Choroid plexus epithelial cell (primary cell): ENCODE results near the gene RIT2.

Source experiments
- DNase-seq: peaks from one replicate; pipeline ENCODE4 v3.0.0-alpha.2; 2010; ENCODE audit warnings: low read depth
- H3K4me3 ChIP-seq: 2 replicates; pipeline ENCODE4 v1.5.1; 2011; ENCODE audit warnings: low read depth, mild to moderate bottlenecking, control low read depth, low read length, moderate library complexity
- TF ChIP-seq, protein P1 (sequence below): conservative IDR thresholded peaks from 2 replicates; pipeline ENCODE4 v1.5.1; 2011; ENCODE audit warnings: low read depth, mild to moderate bottlenecking, control low read depth, inconsistent platforms, low read length, moderate library complexity

The RIT2 gene

DNA sequence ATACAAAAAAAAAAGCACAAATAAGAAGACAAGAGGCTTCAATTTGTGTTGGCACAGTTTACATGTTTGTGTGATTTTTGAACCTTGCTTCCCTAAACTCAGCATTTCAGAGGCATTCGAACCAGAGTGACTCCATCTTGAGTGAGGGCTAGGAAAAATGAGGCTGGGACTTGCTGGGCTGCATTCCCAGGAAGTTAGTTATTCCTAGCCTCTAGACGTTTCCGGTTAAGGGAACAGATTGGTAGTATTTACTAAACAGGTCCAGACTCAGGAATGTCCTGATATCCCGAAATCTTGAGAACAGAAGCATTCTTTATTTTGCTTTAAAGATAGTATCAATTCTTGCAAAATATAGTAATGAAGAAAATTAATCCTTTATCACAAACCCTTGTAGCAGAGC lies 46.7 kb downstream of the RIT2 start:
- H3K4me3 ChIP-seq: no peak overlapping the region
- TF ChIP-seq, protein P1, sequence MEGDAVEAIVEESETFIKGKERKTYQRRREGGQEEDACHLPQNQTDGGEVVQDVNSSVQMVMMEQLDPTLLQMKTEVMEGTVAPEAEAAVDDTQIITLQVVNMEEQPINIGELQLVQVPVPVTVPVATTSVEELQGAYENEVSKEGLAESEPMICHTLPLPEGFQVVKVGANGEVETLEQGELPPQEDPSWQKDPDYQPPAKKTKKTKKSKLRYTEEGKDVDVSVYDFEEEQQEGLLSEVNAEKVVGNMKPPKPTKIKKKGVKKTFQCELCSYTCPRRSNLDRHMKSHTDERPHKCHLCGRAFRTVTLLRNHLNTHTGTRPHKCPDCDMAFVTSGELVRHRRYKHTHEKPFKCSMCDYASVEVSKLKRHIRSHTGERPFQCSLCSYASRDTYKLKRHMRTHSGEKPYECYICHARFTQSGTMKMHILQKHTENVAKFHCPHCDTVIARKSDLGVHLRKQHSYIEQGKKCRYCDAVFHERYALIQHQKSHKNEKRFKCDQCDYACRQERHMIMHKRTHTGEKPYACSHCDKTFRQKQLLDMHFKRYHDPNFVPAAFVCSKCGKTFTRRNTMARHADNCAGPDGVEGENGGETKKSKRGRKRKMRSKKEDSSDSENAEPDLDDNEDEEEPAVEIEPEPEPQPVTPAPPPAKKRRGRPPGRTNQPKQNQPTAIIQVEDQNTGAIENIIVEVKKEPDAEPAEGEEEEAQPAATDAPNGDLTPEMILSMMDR: no peak
- no peak for DNase-seq

GRCh38 chr18:43067570-43067969 lies 47.9 kb downstream of the RIT2 start:
- no peak overlapping the region for H3K4me3 ChIP-seq
- DNase-seq: no peak
- TF ChIP-seq, protein P1: no peak

DNA sequence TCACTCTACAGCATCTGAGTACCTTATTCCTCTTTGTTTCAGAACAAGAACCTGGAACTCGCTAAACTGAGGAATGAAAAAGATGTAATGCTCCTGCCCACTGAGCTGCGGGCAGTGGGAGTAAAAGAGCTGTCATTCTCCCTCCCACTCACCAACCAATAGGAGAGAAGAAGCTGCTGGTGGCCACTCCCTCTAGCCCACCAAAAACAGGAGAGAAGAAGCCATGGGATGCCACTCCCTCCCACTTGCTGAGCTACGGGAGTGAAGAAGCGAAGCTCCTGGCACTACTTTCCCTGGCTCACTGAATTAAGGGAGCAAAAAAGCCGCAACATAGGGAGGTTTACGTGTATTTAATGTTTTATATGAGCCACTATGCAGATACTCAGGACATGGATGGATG lies 53.7 kb downstream of the RIT2 start:
- TF ChIP-seq, protein P1: no peak
- DNase-seq: no peak
- no peak overlapping the region for H3K4me3 ChIP-seq

- DNase-seq: no peak
- H3K4me3 ChIP-seq: no peak overlapping the region
- TF ChIP-seq, protein P1: no peak
These were observed 54.2 kb downstream of the RIT2 start for GRCh38 chr18:43061318-43061717.

GRCh38 chr18:43060020-43060419 lies 55.5 kb downstream of the RIT2 start:
- TF ChIP-seq, protein P1: no peak
- no peak overlapping the region for H3K4me3 ChIP-seq
- peak; percentile 84 for DNase-seq

GRCh38 chr18:43054815-43055519 lies 60.5 kb downstream of the RIT2 start:
- H3K4me3 ChIP-seq: no peak overlapping the region
- DNase-seq: no peak
- TF ChIP-seq, protein P1: no peak

DNA sequence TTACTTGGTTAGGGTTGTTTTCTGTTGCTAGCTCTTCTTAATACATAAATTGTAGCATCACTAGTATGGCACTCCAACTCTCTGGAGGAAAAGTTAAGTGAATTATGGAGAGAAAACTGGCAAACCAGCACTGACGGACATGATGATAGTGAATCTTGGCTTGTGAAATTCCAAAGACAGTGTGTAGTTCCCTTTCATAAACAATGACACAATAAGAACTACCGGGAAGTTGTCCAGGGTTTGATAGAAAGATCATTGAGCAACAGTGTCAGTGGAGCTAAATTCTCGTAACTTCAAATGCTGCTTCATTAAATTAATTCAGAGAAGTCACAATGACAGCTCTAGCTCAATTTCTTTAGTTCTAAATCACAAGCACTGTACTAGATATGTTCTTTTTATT lies 66.5 kb downstream of the RIT2 start:
- TF ChIP-seq, protein P1: no peak
- DNase-seq: peak; percentile 88
- no peak overlapping the region for H3K4me3 ChIP-seq
